CD4-positive, alpha-beta T cell (primary cell): ENCODE results near the gene GNB2. TPM values are rescaled to one million over a fixed set of nuclear protein-coding genes. Genes with fewer than 3 reads are reported as not detected.
"Not testable (repeated sequence)": the region's sequence is repeated elsewhere in the genome, so short reads cannot be mapped to it uniquely, and the experiment has no call there.

Experiments used
- ATAC-seq: fragments of 200-7000 bp; cut with Tn5 transposase; one replicate; pipeline ENCODE4 v1.10.0; 2022; ENCODE audit warnings: mild to moderate bottlenecking; ENCODE audit not compliant: poor library complexity
- CTCF ChIA-PET: fragments of 350-600 bp; sonication (Branson Sonifier 250); formaldehyde crosslinking; loops from one replicate; lab custom pipeline; 2021; ENCODE audit warnings: antibody characterized with exemption, inconsistent platforms; lab: Charles Lee
- POLR2A ChIA-PET: fragments of 350-600 bp; sonication (Branson Sonifier 250); formaldehyde crosslinking; loops from one replicate; lab custom pipeline; 2021; ENCODE audit warnings: antibody characterized with exemption, inconsistent platforms; lab: Charles Lee
- DNase-seq, 14 experiments: peaks; one replicate each; pipeline ENCODE4 v3.0.0-alpha.2; 2013 to 2020; ENCODE audit warnings: mixed read lengths in 2 of 14
- H3K27ac ChIP-seq, 2 donors: one replicate each; pipeline versions ENCODE4 v1.5.1 to v1.7.0; 2013; ENCODE audit warnings: low read length in 2 of 2, low read depth in 1 of 2, mild to moderate bottlenecking in 1 of 2
- H3K27me3 ChIP-seq, 2 experiments: 1 replicate in 1 of 2; 2 replicates in 1 of 2; pipeline versions ENCODE4 v1.6.1 to v1.7.0; 2013; ENCODE audit warnings: low read length in 2 of 2, control low read depth in 1 of 2, mild to moderate bottlenecking in 1 of 2, moderate library complexity in 1 of 2; ENCODE audit not compliant: insufficient read depth in 2 of 2, control insufficient read depth in 1 of 2
- H3K36me3 ChIP-seq: one replicate; pipeline ENCODE4 v1.6.1; 2013; ENCODE audit warnings: low read length, control low read depth; ENCODE audit not compliant: insufficient read depth
- H3K4me1 ChIP-seq: one replicate; pipeline ENCODE4 v1.6.1; 2013; ENCODE audit warnings: low read length, control low read depth; ENCODE audit not compliant: insufficient read depth
- H3K4me3 ChIP-seq: one replicate; pipeline ENCODE4 v1.5.1; 2013; ENCODE audit warnings: mild to moderate bottlenecking, low read length, moderate library complexity
- H3K9me3 ChIP-seq, 2 experiments: 1 replicate in 1 of 2; 2 replicates in 1 of 2; pipeline versions ENCODE4 v1.6.1 to v1.7.0; 2013; ENCODE audit warnings: low read length in 2 of 2, mild to moderate bottlenecking in 2 of 2, control low read depth in 1 of 2, moderate library complexity in 1 of 2; ENCODE audit not compliant: control insufficient read depth in 1 of 2, insufficient read depth in 1 of 2
- H3K27ac Mint-ChIP-seq: one replicate; pipeline ENCODE4 v1.8.0; 2020; ENCODE audit warnings: mixed read lengths
- H3K27me3 Mint-ChIP-seq: one replicate; pipeline ENCODE4 v1.8.0; 2021; ENCODE audit warnings: mixed read lengths
- H3K36me3 Mint-ChIP-seq: one replicate; pipeline ENCODE4 v1.8.0; 2021; ENCODE audit warnings: low read depth, mixed read lengths
- H3K4me1 Mint-ChIP-seq: one replicate; pipeline ENCODE4 v1.8.0; 2021; ENCODE audit warnings: low read depth, mixed read lengths
- H3K4me3 Mint-ChIP-seq: one replicate; pipeline ENCODE4 v1.8.0; 2020; ENCODE audit warnings: mild to moderate bottlenecking, mixed read lengths
- H3K9me3 Mint-ChIP-seq: one replicate; pipeline ENCODE4 v1.8.0; 2020; ENCODE audit warnings: mixed read lengths
- CTCF ChIP-seq: fragments of 200-600 bp; IDR thresholded peaks from one replicate; pipeline ENCODE4 v1.8.0; 2022; ENCODE audit warnings: antibody characterized with exemption, mild to moderate bottlenecking
- intact Hi-C, 2 experiments: fragments of 100-400 bp; cut with DNase I in 1 of 2; cut with micrococcal nuclease in 1 of 2; formaldehyde crosslinking; loops; one replicate each; pipeline versions ENCODE4 v1.15.1 to v1.9.0; 2023 to 2025; cut with DNase I, micrococcal nuclease
- total RNA-seq, 174 experiments: library from RNA in 2 of 174; stranded (reverse) in 2 of 174; gene quantifications; one replicate each; pipeline ENCODE4 v1.2.3 and lab custom pipeline; 2021 to 2026

GNB2 gene
- total RNA-seq, 2 experiments from 2014 or later, result 87.8 to 91.9 TPM

- intact Hi-C loops, result no loop called here
- POLR2A ChIA-PET, result no interaction called here
- Mint-ChIP-seq H3K27me3 (no peaks in the 10 kb centered on the region), H3K4me3 (no peak overlapping the region), H3K9me3 (no peaks in the 10 kb centered on the region), H3K4me1 (no peaks in the 10 kb centered on the region), H3K27ac (no peak overlapping the region), H3K36me3 (no peaks in the 10 kb centered on the region)
- Histone ChIP-seq H3K27me3 (no peaks in the 10 kb centered on the region), H3K9me3 (no peaks in the 10 kb centered on the region), H3K4me1 (peaks cover 1% of the 10 kb centered on the region), H3K4me3 (no peak overlapping the region), H3K27ac (no peak overlapping the region), H3K36me3 (no peaks in the 10 kb centered on the region)
- CTCF ChIA-PET, result no interaction called here
- no peak for TF ChIP-seq CTCF
- no peak for DNase-seq
- no peak for ATAC-seq
These were observed 6.0 kb upstream of the GNB2 start for GRCh38 chr7:100667331-100668068.

DNA sequence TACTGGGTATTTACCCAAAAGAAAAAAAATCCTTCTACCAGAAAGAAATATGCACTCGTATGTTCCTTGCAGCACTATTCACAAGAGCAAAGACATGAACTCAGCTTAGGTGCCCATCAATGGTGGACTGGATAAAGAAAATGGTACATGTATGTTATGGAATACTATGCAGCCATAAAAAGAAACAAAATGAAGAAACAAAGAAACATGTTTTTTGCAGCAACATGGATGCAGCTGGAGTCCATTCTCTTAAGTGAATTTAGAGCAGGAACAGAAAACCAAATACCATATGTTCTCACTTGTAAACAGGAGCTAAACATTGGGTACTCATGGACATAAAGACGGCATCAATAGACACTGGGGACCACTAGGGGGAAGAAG, 5.5 kb upstream of the GNB2 start:
- Histone ChIP-seq H3K27ac (no peak overlapping the region), H3K9me3 (no peaks in the 10 kb centered on the region), H3K27me3 (no peaks in the 10 kb centered on the region), H3K36me3 (no peaks in the 10 kb centered on the region), H3K4me3 (no peak overlapping the region), H3K4me1 (peaks cover 7% of the 10 kb centered on the region)
- no peak overlapping the region for H3K27ac Mint-ChIP-seq
- DNase-seq (no peak), ATAC-seq (no peak)
- H3K4me3 Mint-ChIP-seq, result peak overlapping the region; percentile 66
- H3K27me3 Mint-ChIP-seq, result no peaks in the 10 kb centered on the region
- TF ChIP-seq CTCF, result no peak
- POLR2A ChIA-PET, result no interaction called here
- intact Hi-C loops, result no loop called here
- no peaks in the 10 kb centered on the region for H3K9me3 Mint-ChIP-seq
- CTCF ChIA-PET, result no interaction called here
- no peaks in the 10 kb centered on the region for H3K36me3 Mint-ChIP-seq
- H3K4me1 Mint-ChIP-seq, result peaks cover under 1% of the 10 kb centered on the region

GRCh38 chr7:100669106-100669505, 4.4 kb upstream of the GNB2 start:
- intact Hi-C loops, ATAC-seq, H3K4me1 Mint-ChIP-seq, H3K4me3 Mint-ChIP-seq, H3K27ac Mint-ChIP-seq, DNase-seq, H3K36me3 Mint-ChIP-seq, CTCF ChIA-PET, H3K36me3 ChIP-seq, H3K27me3 ChIP-seq, H3K4me3 ChIP-seq, H3K9me3 Mint-ChIP-seq, H3K27ac ChIP-seq, H3K9me3 ChIP-seq, H3K27me3 Mint-ChIP-seq: not testable (repeated sequence)
- POLR2A ChIA-PET, result interaction anchor here (1.0 kb wide), 1 partner anchor 37 kb away, joined by 3 read pairs; the partner anchor contains the start of gene POP7
- H3K4me1 ChIP-seq, result peaks cover 11% of the 10 kb centered on the region
